RPMI8226 (cell line): ENCODE measurements around the gene ARHGEF12.

Experiments
- DNase-seq: peaks from one replicate; pipeline ENCODE4 v3.0.0-alpha.2; 2015

ARHGEF12 gene

GRCh38 chr11:120389693-120390584 lies 53.7 kb downstream of the ARHGEF12 start:
- DNase-seq = no peak

DNA sequence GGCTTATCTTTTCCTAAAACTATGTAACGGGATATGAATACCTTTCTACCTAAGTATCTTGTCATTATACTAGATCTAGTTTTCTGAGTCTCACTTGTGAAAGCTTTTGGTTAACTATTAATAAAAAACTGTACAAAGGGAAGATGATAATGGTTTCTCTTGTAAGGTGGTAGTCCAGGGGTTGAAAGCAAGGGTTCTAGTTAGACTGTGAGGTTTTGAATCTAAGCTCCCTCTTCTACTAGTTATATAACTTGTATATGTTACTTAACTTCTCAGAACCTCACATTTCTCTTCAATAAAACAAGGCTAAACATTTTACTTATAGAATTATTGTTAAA lies 54.3 kb downstream of the ARHGEF12 start:
- no peak for DNase-seq

DNA sequence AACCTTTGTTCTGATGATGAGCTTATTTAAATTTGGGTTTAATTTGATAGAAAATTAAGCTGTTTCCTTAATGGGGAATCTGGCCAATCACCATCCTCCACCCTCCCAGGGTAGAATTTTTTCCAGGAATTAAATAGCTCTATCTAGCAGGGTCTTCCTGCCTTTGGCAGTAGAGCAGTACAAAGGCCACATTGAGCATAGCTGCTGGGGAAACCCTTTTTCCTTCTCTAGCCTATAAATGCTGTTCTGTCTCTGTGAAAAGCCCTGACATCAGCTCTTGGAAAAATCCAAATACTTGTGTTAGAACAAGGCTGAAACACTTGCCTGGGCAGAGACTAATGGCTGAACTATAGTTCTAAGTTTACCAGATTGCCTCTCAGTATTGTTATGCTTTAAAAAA lies 55.1 kb downstream of the ARHGEF12 start:
- no peak for DNase-seq

- DNase-seq = no peak
These were observed 55.6 kb downstream of the ARHGEF12 start for GRCh38 chr11:120391854-120392253.

DNA sequence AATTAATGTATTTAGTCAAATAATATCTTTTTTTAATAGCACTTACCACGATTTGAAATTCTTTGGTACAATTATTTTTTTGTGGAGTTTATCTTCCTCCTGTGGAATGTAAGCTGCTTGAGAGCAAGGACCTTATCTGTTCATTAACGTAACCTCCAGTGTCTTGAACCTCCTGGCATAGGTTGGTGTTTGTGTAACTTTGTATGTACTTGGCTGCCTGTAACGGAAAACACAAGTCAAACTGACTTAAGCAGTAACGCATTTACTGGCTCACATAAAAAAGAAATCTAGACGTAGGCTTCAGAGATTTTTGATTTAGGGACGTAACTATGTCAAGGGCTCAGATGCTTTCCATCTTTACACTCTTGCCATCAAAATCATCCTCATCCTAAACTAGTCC lies 56.1 kb downstream of the ARHGEF12 start:
- DNase-seq = no peak

- no peak for DNase-seq
These were observed 56.6 kb downstream of the ARHGEF12 start for GRCh38 chr11:120392793-120393192.

- no peak for DNase-seq
These were observed 57.9 kb downstream of the ARHGEF12 start for GRCh38 chr11:120394119-120394518.

- DNase-seq = no peak
These were observed 59.6 kb downstream of the ARHGEF12 start for GRCh38 chr11:120395778-120396177.

DNA sequence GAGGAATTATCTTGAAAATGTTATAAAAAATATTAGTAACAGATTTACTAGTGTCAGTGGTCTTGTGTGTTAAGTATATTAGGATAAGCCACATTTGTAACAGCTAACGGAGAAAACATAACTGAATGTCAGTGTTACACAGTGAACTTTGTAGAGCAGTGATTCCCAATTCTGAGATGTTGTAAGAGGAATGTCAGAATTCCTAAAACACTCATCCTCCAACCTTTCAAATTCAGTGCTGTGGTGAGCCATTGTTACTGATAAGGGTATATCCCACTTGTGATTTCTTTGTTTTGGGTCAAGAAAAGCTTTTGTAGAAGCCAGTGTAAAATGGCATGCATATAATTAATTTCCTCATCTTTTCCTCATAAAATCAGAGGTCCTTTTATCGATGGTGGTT lies 61.9 kb downstream of the ARHGEF12 start:
- DNase-seq = no peak

DNA sequence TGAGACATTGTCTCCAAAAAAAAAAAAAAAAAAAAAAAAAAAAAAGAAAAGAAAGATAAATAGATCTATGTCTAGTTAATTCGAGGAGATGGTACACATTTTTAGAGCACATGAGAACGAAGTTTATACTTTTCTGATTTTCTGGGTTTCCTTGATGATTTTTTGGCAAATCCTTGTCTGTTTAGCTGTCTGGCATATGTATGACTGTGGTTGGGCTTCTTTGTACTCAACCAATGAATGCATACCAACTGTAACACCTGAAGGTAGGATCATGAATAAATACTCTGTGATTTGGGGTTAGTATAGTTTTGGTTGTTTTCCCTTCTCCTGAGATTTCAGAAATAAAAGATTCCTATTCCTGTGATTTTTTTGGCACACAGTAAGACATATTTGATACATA lies 63.1 kb downstream of the ARHGEF12 start:
- no peak for DNase-seq

DNA sequence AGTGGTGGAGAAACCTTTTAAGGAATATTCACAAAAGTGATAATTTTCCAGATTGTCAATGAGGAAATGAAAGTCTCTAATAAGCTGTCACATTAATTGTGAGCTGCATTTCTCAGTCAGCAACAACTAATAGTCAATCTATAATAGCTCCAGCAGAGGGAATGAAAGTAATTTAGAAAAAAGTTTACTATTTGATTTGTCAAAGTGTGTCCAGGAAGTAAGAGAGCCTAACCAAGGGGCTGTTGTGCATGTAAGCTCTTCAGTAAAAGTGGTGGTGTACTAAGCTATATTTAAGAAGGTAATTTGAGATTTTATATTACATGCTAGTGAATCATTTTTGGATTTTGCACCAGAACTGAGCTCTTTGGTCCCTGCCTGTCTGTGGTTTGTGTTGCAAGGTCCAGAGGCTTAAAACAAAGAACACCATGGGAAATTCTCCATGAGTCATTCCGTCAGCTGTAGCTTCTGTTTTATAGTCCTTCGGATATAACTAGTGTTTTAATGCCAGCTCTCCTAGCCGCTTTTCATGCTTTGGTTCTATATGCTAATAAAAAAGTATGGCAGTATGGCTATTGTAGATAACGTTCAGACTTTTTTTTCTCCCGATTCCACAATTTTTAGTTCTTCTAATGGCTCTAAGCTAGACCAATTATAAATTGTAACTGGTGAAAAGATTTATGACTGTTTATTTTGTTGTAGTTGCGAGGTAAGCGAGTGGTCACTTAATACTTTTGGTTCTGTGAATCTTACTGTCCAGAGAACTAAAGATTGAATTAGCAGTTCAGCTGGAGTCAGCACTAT lies 64.6 kb downstream of the ARHGEF12 start:
- no peak for DNase-seq

DNA sequence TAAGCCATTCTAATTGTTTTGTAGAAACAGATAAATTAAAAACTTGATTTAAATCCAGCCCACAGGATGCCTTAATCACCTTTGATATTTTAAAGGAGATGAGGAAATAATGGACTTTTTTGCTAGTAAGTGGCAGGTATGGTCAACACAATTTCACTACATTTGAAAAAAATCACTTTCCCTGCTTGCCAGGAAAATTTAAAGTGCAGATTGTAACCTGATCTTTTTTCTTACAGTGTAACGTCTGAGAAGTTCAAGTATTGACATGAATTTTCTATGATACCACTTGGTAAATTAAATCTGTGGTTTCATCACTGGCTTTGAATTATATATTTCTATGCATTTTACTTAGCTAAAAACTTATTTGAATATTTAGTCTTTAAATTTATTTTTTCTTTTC lies 65.3 kb downstream of the ARHGEF12 start:
- no peak for DNase-seq

DNA sequence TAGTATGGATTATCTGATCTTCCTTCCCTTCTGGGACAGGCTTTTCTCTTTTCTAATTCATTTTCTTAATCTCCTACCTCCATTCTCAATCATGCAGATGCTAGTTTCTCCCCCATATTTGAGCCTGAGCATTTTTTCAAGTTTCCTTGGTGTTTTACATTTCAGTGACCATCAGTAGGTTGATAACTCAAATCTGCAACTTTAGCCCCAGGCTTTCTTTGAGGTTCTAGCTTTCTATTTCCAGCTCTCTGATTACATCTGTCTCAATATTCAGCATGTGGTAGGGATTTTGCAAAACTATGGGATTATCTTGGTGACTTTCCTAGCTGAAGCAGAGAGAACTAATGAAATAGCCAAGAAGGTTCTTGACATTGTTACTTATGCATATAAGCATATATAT lies 67.8 kb downstream of the ARHGEF12 start:
- DNase-seq = no peak

- no peak for DNase-seq
These were observed 68.3 kb downstream of the ARHGEF12 start for GRCh38 chr11:120404495-120404894.

DNA sequence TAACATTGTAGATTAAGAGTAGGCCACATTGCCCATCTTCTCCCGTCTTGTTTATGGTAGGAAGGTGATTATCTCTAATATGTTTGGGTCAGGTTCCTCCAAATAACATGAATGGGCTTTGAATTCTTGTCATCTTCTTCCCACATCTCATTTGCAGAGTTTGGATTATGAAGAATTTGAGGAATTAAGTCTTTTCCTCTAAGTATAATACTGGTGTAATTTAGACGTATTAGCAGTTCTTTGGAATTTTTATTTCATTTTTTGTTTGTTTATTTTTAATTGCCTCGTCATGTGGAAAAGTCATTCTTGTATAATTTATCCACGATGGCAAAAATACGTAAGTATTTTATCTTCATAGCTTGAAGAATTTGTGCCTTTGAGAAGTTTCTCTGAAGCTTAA lies 73.4 kb downstream of the ARHGEF12 start:
- DNase-seq = no peak

- DNase-seq = no peak
These were observed 74.6 kb downstream of the ARHGEF12 start for GRCh38 chr11:120410622-120411380.

DNA sequence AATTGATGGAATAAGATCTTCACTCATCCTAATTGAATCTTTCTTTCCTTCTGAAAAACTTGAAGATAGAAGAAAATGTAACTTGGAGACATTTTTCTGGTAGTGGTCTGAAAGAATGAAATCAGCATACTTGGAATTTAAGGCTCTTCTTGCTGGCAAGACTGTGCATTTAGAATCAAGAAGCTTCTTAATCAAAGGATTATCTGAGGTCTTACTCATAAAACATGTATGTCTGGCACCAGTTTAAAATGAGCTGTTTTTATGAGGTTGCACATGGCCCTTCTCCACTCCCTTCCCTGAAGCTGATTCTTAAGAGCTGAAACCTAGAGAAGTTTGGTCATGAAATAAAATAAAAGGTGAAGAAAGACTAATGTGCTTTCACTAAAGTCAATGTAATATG lies 77.3 kb downstream of the ARHGEF12 start:
- no peak for DNase-seq

DNA sequence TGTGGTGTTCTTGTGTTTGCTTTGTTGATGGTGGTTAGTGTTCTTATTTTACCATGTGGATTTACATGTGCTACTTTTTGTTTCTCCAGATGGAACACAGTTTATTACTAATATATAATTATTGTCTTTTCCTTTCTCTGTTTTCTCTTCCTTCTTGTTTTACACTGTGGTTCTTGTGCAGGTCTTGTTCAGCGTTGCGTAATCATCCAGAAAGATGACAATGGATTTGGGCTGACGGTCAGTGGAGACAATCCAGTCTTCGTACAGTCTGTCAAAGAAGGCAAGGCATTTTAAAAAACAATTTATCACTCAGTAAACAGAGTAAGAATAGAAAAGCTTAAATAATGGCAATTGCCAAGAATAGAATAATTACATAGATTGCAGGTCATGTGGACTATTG lies 84.4 kb downstream of the ARHGEF12 start:
- DNase-seq = no peak

DNA sequence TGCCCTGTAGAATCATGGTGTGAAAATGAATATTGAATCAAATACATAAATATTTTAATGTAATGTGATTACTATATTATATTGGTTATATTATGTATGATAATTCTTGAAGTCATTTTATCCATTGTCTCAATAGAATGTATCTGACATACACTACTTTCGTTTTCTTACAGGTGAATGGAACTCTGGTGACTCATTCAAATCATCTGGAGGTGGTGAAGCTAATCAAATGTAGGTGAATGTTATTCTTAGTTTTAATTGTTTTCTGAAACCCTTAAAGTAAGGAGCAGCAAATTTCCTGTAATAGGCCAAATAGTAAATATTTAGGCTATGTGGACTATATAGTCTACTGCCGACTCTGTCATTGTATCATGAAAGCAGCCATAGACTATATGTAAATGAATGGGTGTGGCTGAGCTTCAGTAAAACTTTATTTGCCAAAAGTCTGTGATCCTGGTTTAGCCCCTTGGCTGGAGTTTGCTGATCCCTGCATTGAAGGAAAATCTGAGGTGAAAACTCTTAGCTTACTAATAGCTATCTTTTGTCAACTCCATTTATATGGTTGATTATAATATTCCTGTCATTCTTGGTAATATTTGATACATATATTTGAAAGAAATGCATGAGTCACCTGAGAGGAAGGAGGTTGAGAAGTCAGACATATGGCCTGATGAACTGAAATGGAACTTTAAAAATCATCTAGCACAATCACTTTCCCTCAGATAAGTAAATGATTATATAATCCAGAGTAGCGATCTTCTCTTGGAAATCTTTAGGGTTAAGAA lies 88.2 kb downstream of the ARHGEF12 start:
- DNase-seq = no peak

DNA sequence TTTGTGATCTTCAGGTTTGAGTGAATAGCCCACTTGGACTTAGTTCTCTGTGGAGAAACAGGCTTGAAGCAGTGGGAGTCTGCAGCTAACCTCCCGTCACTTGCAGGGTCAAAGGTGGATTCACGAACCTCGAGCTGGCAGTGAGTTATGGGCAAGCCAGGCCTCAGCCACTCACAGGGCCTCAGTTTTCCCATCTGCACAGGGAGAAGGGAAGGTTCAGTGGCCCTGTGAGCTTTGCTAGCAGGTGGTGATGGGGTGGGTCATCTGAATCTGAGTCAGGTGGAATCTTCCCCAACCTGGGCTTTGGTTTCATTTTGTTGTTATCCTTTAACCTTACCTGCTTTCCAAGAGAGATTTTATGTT lies 88.7 kb downstream of the ARHGEF12 start:
- no peak for DNase-seq

DNA sequence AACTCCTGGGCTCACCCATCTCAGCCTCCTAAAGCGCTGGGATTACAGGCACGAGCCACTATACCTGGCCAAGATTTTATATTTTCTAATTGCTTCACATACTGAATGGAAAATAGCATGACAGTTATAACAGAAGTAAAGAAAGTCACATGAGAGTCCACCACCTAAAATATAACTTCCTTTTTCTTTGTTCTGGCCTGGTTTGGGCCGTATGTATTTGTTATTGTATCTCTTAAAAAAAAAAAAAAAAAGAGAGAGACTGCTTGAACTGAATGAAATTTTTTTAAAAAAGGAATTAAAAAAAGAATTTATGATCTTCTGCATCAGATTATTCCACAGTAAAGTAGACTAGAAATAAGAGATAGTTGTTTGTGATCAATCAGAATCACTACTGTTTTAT lies 89.3 kb downstream of the ARHGEF12 start:
- DNase-seq = no peak

DNA sequence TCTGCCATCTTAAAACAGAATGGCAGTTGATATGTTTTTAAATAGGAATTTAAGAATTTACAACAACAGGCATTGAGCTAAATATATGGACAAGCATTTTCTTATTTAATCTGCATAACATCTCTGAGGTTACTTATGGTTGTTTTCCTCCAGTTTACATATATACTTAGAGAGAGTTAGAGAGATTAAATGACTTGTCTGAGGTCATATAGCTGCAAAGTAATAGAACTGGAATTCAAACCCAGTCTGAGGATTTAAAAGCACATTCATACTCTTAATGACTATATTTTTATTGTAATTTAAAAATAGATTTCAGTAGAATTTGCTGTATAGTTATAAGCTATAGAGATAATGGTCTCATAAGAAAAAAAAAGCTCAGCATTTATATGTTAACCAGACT lies 93.9 kb downstream of the ARHGEF12 start:
- DNase-seq = no peak

DNA sequence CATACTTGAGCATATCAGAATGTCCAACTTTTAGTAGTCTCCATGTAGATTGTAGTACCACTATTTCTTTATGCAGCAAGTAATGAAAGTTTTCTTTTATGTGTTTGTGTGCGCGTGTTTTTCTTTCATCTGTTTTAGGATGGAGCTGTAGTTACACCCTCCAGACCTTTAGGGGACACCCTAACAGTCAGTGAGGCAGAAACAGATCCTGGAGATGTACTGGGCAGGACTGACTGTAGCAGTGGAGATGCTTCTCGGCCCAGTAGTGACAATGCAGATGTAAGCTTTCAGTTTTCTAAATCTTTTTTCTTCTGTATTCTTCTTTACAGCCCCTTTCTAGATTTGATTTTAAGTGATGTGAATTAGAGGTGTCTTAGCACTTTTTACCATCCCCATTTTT lies 95.4 kb downstream of the ARHGEF12 start:
- DNase-seq = no peak
